HEK293 (cell line): ENCODE data around the gene TMEM208.
A peak's percentile ranks its signal among the peaks of the same experiment; 100 is the strongest.

Experiments
- HOXD13 ChIP-seq: sonication (generic); formaldehyde crosslinking; IDR thresholded peaks from 2 replicates; pipeline ENCODE4 v1.8.0; 2022; ENCODE audit warnings: missing genetic modification reagents, borderline replicate concordance
- SP2 ChIP-seq: fragments of 450-650 bp; formaldehyde crosslinking; IDR thresholded peaks from 2 replicates; pipeline ENCODE4 v1.5.1; 2016; ENCODE audit warnings: missing biosample characterization, missing genetic modification characterization
- ZEB2 ChIP-seq: fragments of 450-650 bp; formaldehyde crosslinking; IDR thresholded peaks from 2 replicates; pipeline ENCODE4 v1.5.1; 2016; ENCODE audit warnings: missing biosample characterization, missing genetic modification characterization
- ZFP3 ChIP-seq: fragments of 450-650 bp; formaldehyde crosslinking; IDR thresholded peaks from 2 replicates; pipeline ENCODE4 v1.5.1; 2016; ENCODE audit warnings: low read depth, missing biosample characterization, missing genetic modification characterization
- ZNF140 ChIP-seq: fragments of 450-650 bp; formaldehyde crosslinking; IDR thresholded peaks from 2 replicates; pipeline ENCODE4 v1.5.1; 2016; ENCODE audit warnings: missing biosample characterization, missing genetic modification characterization
- ZNF175 ChIP-seq: fragments of 450-650 bp; formaldehyde crosslinking; IDR thresholded peaks from 2 replicates; pipeline ENCODE4 v1.5.1; 2016; ENCODE audit warnings: missing biosample characterization, missing genetic modification characterization
- ZNF184 ChIP-seq: fragments of 450-650 bp; IDR thresholded peaks from 2 replicates; pipeline ENCODE4 v1.5.1; 2018; ENCODE audit warnings: missing biosample characterization, mild to moderate bottlenecking, missing genetic modification characterization
- ZNF19 ChIP-seq: fragments of 450-650 bp; formaldehyde crosslinking; IDR thresholded peaks from 2 replicates; pipeline ENCODE4; 2016; ENCODE audit warnings: missing biosample characterization, missing genetic modification characterization, low read depth
- ZNF221 ChIP-seq: fragments of 450-650 bp; formaldehyde crosslinking; IDR thresholded peaks from 2 replicates; pipeline ENCODE4 v1.5.1; 2017; ENCODE audit warnings: missing biosample characterization, missing genetic modification characterization, borderline replicate concordance
- ZNF248 ChIP-seq: fragments of 450-650 bp; formaldehyde crosslinking; IDR thresholded peaks from 2 replicates; pipeline ENCODE4 v1.5.1; 2017; ENCODE audit warnings: missing biosample characterization, missing genetic modification characterization
- ZNF302 ChIP-seq: fragments of 450-650 bp; formaldehyde crosslinking; IDR thresholded peaks from 2 replicates; pipeline ENCODE4 v1.5.1; 2016; ENCODE audit warnings: missing biosample characterization, missing genetic modification characterization, low read depth
- ZNF350 ChIP-seq: fragments of 450-650 bp; formaldehyde crosslinking; IDR thresholded peaks from 2 replicates; pipeline ENCODE4 v1.5.0; 2017; ENCODE audit warnings: missing biosample characterization, mild to moderate bottlenecking, missing genetic modification characterization
- ZNF423 ChIP-seq: fragments of 450-650 bp; formaldehyde crosslinking; IDR thresholded peaks from 2 replicates; pipeline ENCODE4 v1.5.1; 2016; ENCODE audit warnings: missing biosample characterization, missing genetic modification characterization
- ZNF433 ChIP-seq: fragments of 450-650 bp; formaldehyde crosslinking; IDR thresholded peaks from 2 replicates; pipeline ENCODE4 v1.5.1; 2016; ENCODE audit warnings: missing biosample characterization, missing genetic modification characterization, low read depth
- ZNF48 ChIP-seq: fragments of 450-650 bp; formaldehyde crosslinking; IDR thresholded peaks from 2 replicates; pipeline ENCODE4 v1.5.1; 2016; ENCODE audit warnings: missing biosample characterization, missing genetic modification characterization
- ZNF558 ChIP-seq: fragments of 450-650 bp; formaldehyde crosslinking; IDR thresholded peaks from 2 replicates; pipeline ENCODE4 v1.5.1; 2016; ENCODE audit warnings: missing biosample characterization, missing genetic modification characterization
- ZNF560 ChIP-seq: fragments of 450-650 bp; formaldehyde crosslinking; IDR thresholded peaks from 2 replicates; pipeline ENCODE4 v1.5.1; 2017; ENCODE audit warnings: missing biosample characterization, missing genetic modification characterization, borderline replicate concordance
- ZNF561 ChIP-seq: fragments of 450-650 bp; IDR thresholded peaks from 2 replicates; pipeline ENCODE4 v1.5.1; 2018; ENCODE audit warnings: missing biosample characterization, missing genetic modification characterization, borderline replicate concordance
- ZNF677 ChIP-seq: fragments of 450-650 bp; IDR thresholded peaks from 2 replicates; pipeline ENCODE4 v1.5.0; 2018; ENCODE audit warnings: missing biosample characterization, mild to moderate bottlenecking, missing genetic modification characterization, moderate library complexity
- ZNF843 ChIP-seq: fragments of 450-650 bp; formaldehyde crosslinking; IDR thresholded peaks from 2 replicates; pipeline ENCODE4 v1.5.1; 2016; ENCODE audit warnings: missing biosample characterization, missing genetic modification characterization
- TF ChIP-seq, protein P1 (sequence below): fragments of 450-650 bp; formaldehyde crosslinking; IDR thresholded peaks from 2 replicates; pipeline ENCODE4 v1.5.1; 2016; ENCODE audit warnings: missing biosample characterization, missing genetic modification characterization, borderline replicate concordance
- TF ChIP-seq, protein P2 (sequence below): fragments of 450-650 bp; formaldehyde crosslinking; IDR thresholded peaks from 2 replicates; pipeline ENCODE4; 2016; ENCODE audit warnings: missing biosample characterization, missing genetic modification characterization
- TF ChIP-seq, protein P3 (sequence below): fragments of 450-650 bp; formaldehyde crosslinking; IDR thresholded peaks from 2 replicates; pipeline ENCODE4 v1.5.1; 2016; ENCODE audit warnings: missing biosample characterization, missing genetic modification characterization
- TF ChIP-seq, protein P4 (sequence below): fragments of 450-650 bp; formaldehyde crosslinking; IDR thresholded peaks from 2 replicates; pipeline ENCODE4 v1.5.1; 2016; ENCODE audit warnings: missing biosample characterization, missing genetic modification characterization
- TF ChIP-seq, protein P5 (sequence below): fragments of 450-650 bp; IDR thresholded peaks from 2 replicates; pipeline ENCODE4 v1.5.1; 2018; ENCODE audit warnings: missing biosample characterization, mild to moderate bottlenecking, missing genetic modification characterization
- TF ChIP-seq, protein P6 (sequence below): fragments of 450-650 bp; formaldehyde crosslinking; IDR thresholded peaks from 2 replicates; pipeline ENCODE4 v1.5.1; 2016; ENCODE audit warnings: missing biosample characterization, missing genetic modification characterization

The TMEM208 gene

DNA sequence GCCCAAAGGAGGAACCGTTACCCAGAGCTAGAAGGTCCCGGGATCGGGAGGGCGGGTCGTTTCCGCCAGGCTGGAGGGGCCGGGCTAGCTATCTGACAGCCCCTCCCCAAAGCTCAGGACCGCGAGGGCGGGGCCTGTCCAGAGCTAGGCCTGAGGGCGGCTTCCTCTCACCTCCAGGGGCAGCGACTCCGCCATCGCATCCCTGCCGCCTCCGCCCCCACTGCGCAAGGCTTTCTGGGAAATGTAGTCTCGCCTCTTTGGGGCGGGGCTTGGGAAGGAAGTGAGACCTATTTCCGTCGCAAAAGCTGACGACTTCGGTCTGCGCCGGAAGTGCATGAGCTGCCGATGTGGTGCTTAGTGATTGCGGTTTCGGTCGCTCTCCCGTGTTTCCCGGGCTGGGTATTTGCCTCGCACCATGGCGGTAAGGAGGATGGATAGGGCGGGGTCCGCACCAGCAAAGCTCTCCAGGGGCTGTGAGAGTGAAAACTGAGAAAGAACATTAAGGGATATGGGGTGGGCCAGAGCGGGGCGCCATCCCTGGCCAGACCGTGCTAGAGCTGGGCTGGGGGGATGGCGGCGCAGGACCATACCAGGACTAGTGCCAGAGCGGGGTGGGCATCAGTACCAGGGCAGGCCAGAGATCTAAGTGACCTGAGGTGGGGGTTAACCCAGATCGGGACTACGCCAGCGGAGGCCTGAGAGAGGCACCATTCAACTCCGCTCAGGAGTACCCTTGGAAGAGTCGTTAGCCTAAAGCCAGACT, at the start of gene TMEM208 (continued):
- TF ChIP-seq, protein P1, sequence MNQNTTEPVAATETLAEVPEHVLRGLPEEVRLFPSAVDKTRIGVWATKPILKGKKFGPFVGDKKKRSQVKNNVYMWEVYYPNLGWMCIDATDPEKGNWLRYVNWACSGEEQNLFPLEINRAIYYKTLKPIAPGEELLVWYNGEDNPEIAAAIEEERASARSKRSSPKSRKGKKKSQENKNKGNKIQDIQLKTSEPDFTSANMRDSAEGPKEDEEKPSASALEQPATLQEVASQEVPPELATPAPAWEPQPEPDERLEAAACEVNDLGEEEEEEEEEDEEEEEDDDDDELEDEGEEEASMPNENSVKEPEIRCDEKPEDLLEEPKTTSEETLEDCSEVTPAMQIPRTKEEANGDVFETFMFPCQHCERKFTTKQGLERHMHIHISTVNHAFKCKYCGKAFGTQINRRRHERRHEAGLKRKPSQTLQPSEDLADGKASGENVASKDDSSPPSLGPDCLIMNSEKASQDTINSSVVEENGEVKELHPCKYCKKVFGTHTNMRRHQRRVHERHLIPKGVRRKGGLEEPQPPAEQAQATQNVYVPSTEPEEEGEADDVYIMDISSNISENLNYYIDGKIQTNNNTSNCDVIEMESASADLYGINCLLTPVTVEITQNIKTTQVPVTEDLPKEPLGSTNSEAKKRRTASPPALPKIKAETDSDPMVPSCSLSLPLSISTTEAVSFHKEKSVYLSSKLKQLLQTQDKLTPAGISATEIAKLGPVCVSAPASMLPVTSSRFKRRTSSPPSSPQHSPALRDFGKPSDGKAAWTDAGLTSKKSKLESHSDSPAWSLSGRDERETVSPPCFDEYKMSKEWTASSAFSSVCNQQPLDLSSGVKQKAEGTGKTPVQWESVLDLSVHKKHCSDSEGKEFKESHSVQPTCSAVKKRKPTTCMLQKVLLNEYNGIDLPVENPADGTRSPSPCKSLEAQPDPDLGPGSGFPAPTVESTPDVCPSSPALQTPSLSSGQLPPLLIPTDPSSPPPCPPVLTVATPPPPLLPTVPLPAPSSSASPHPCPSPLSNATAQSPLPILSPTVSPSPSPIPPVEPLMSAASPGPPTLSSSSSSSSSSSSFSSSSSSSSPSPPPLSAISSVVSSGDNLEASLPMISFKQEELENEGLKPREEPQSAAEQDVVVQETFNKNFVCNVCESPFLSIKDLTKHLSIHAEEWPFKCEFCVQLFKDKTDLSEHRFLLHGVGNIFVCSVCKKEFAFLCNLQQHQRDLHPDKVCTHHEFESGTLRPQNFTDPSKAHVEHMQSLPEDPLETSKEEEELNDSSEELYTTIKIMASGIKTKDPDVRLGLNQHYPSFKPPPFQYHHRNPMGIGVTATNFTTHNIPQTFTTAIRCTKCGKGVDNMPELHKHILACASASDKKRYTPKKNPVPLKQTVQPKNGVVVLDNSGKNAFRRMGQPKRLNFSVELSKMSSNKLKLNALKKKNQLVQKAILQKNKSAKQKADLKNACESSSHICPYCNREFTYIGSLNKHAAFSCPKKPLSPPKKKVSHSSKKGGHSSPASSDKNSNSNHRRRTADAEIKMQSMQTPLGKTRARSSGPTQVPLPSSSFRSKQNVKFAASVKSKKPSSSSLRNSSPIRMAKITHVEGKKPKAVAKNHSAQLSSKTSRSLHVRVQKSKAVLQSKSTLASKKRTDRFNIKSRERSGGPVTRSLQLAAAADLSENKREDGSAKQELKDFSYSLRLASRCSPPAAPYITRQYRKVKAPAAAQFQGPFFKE (tag by site-specific recombination), result no peak
- TF ChIP-seq, protein P2, sequence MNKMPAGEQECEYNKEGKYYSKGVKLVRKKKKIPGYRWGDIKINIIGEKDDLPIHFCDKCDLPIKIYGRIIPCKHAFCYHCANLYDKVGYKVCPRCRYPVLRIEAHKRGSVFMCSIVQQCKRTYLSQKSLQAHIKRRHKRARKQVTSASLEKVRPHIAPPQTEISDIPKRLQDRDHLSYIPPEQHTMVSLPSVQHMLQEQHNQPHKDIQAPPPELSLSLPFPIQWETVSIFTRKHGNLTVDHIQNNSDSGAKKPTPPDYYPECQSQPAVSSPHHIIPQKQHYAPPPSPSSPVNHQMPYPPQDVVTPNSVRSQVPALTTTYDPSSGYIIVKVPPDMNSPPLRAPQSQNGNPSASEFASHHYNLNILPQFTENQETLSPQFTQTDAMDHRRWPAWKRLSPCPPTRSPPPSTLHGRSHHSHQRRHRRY (tag by site-specific recombination), result no peak
- TF ChIP-seq, protein P3, sequence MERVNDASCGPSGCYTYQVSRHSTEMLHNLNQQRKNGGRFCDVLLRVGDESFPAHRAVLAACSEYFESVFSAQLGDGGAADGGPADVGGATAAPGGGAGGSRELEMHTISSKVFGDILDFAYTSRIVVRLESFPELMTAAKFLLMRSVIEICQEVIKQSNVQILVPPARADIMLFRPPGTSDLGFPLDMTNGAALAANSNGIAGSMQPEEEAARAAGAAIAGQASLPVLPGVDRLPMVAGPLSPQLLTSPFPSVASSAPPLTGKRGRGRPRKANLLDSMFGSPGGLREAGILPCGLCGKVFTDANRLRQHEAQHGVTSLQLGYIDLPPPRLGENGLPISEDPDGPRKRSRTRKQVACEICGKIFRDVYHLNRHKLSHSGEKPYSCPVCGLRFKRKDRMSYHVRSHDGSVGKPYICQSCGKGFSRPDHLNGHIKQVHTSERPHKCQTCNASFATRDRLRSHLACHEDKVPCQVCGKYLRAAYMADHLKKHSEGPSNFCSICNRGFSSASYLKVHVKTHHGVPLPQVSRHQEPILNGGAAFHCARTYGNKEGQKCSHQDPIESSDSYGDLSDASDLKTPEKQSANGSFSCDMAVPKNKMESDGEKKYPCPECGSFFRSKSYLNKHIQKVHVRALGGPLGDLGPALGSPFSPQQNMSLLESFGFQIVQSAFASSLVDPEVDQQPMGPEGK (tag by site-specific recombination), result peak; percentile 93
- TF ChIP-seq ZNF48 (tag by site-specific recombination), result no peak
- no peak for TF ChIP-seq ZNF677 (tag by site-specific recombination)
- no peak for TF ChIP-seq ZNF433 (tag by site-specific recombination)
- TF ChIP-seq ZNF558 (tag by site-specific recombination), result no peak; the same call in 1 of the 2 replicates
- TF ChIP-seq ZNF248 (tag by site-specific recombination), result no peak
- TF ChIP-seq ZNF843 (tag by site-specific recombination), result 0 out of 2 replicates have a peak, but pooled peaks have one; percentile 28
- TF ChIP-seq ZNF350 (tag by site-specific recombination), result no peak
- no peak for TF ChIP-seq ZNF175 (tag by site-specific recombination)
- no peak for TF ChIP-seq ZNF423 (tag by site-specific recombination)
- TF ChIP-seq, protein P4, sequence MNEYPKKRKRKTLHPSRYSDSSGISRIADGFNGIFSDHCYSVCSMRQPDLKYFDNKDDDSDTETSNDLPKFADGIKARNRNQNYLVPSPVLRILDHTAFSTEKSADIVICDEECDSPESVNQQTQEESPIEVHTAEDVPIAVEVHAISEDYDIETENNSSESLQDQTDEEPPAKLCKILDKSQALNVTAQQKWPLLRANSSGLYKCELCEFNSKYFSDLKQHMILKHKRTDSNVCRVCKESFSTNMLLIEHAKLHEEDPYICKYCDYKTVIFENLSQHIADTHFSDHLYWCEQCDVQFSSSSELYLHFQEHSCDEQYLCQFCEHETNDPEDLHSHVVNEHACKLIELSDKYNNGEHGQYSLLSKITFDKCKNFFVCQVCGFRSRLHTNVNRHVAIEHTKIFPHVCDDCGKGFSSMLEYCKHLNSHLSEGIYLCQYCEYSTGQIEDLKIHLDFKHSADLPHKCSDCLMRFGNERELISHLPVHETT (tag by site-specific recombination), result no peak
- no peak for TF ChIP-seq ZFP3 (tag by site-specific recombination)
- TF ChIP-seq, protein P5, sequence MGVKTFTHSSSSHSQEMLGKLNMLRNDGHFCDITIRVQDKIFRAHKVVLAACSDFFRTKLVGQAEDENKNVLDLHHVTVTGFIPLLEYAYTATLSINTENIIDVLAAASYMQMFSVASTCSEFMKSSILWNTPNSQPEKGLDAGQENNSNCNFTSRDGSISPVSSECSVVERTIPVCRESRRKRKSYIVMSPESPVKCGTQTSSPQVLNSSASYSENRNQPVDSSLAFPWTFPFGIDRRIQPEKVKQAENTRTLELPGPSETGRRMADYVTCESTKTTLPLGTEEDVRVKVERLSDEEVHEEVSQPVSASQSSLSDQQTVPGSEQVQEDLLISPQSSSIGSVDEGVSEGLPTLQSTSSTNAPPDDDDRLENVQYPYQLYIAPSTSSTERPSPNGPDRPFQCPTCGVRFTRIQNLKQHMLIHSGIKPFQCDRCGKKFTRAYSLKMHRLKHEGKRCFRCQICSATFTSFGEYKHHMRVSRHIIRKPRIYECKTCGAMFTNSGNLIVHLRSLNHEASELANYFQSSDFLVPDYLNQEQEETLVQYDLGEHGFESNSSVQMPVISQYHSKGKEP (tag by site-specific recombination), result peak; percentile 100
- no peak for TF ChIP-seq ZNF140 (tag by site-specific recombination)
- TF ChIP-seq ZNF221 (tag by site-specific recombination), result no peak
- TF ChIP-seq ZNF184 (tag by site-specific recombination), result no peak
- no peak for TF ChIP-seq ZNF19 (tag by site-specific recombination)
- TF ChIP-seq ZEB2 (tag by site-specific recombination), result peak; percentile 60
- TF ChIP-seq SP2 (tag by site-specific recombination), result peak; percentile 97
- peak; percentile 56; the same call in 1 of the 2 replicates for TF ChIP-seq ZNF561 (tag by site-specific recombination)
- TF ChIP-seq, protein P6, sequence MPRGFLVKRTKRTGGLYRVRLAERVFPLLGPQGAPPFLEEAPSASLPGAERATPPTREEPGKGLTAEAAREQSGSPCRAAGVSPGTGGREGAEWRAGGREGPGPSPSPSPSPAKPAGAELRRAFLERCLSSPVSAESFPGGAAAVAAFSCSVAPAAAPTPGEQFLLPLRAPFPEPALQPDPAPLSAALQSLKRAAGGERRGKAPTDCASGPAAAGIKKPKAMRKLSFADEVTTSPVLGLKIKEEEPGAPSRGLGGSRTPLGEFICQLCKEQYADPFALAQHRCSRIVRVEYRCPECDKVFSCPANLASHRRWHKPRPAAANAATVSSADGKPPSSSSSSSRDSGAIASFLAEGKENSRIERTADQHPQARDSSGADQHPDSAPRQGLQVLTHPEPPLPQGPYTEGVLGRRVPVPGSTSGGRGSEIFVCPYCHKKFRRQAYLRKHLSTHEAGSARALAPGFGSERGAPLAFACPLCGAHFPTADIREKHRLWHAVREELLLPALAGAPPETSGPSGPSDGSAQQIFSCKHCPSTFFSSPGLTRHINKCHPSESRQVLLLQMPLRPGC (tag by site-specific recombination), result no peak
- no peak for TF ChIP-seq ZNF302 (tag by site-specific recombination)
- TF ChIP-seq ZNF560, result no peak
- TF ChIP-seq HOXD13 (CRISPR knock-in tag), result no peak
